Neural cell (in vitro differentiated cells): ENCODE results near the gene SLC16A8. TPM values are rescaled to one million over a fixed set of nuclear protein-coding genes. Genes with fewer than 3 reads are reported as not detected.

Experiments used
- polyA plus RNA-seq: library from polyadenylated mRNA; depleted of rRNA; stranded (reverse); fragments of >200 nt; gene quantifications from 2 replicates; pipeline ENCODE4 v1.2.3, GENCODE V29; 2014

The SLC16A8 gene
- polyA plus RNA-seq, 1 donor from 2014 or later, result not detected

Other genes starting within 250 kb of the SLC16A8 start
- 92.4 and 127 TPM in 2 replicates for gene ANKRD54, start 239.8 kb downstream of the SLC16A8 start, polyA plus RNA-seq
- gene EIF3L, start 234.8 kb downstream of the SLC16A8 start, polyA plus RNA-seq, result 352 and 396 TPM in 2 replicates
- gene MICALL1, start 177.9 kb downstream of the SLC16A8 start, polyA plus RNA-seq, result 11.4 and 13.0 TPM in 2 replicates
- 1.0 and 1.3 TPM in 2 replicates for gene C22orf23, start 130.6 kb downstream of the SLC16A8 start, polyA plus RNA-seq
- 170 and 195 TPM in 2 replicates for gene POLR2F, start 130.5 kb downstream of the SLC16A8 start, polyA plus RNA-seq
- not detected in 2 replicates for gene SOX10, start 99.6 kb downstream of the SLC16A8 start, polyA plus RNA-seq
- 101 and 115 TPM in 2 replicates for gene PICK1, start 26.8 kb downstream of the SLC16A8 start, polyA plus RNA-seq
- gene BAIAP2L2, start 26.5 kb upstream of the SLC16A8 start, polyA plus RNA-seq, result 1.2 and 2.3 TPM in 2 replicates
- gene PLA2G6, start 97.6 kb upstream of the SLC16A8 start, polyA plus RNA-seq, result 18.5 and 20.0 TPM in 2 replicates
- gene MAFF, start 117.8 kb upstream of the SLC16A8 start, polyA plus RNA-seq, result 2.1 and 4.8 TPM in 2 replicates
- gene TMEM184B, start 188.8 kb upstream of the SLC16A8 start, polyA plus RNA-seq, result 19.7 and 29.3 TPM in 2 replicates
- gene CSNK1E, start 233.2 kb upstream of the SLC16A8 start, polyA plus RNA-seq, result 230 and 254 TPM in 2 replicates